NCI-H2081 (cell line): ENCODE data around the gene PLPP2.

ENCODE experiments used
- DNase-seq, 2 experiments: peaks; one replicate each; lab custom pipeline; 2025; lab: John Stamatoyannopoulos, UW

The PLPP2 gene

GRCh38 chr19:291006-291521, at the start of gene PLPP2:
TSS of gene PLPP2 (minus strand) at chr19:291403. CDS start at chr19:291336, 67 bp downstream.
- DNase-seq, result no peak

- no peak for DNase-seq
These were observed 49.6 kb upstream of the PLPP2 start for GRCh38 chr19:340620-341385.

- DNase-seq, result no peak
These were observed 48.2 kb upstream of the PLPP2 start for GRCh38 chr19:339262-339887.

GRCh38 chr19:338421-338820, 47.2 kb upstream of the PLPP2 start:
- DNase-seq, result no peak

GRCh38 chr19:336067-336614, 44.9 kb upstream of the PLPP2 start:
- DNase-seq, result no peak

- DNase-seq, result no peak
These were observed 44.4 kb upstream of the PLPP2 start for GRCh38 chr19:335486-336066.

GRCh38 chr19:335072-335471, 43.9 kb upstream of the PLPP2 start:
- no peak for DNase-seq

- DNase-seq, result no peak
These were observed 43.3 kb upstream of the PLPP2 start for GRCh38 chr19:334296-335071.

GRCh38 chr19:330503-330902, 39.3 kb upstream of the PLPP2 start:
- no peak for DNase-seq

GRCh38 chr19:329876-330275, 38.7 kb upstream of the PLPP2 start:
- DNase-seq, result no peak

- DNase-seq, result no peak
These were observed 36.9 kb upstream of the PLPP2 start for GRCh38 chr19:328025-328505.

GRCh38 chr19:327291-328024, 36.3 kb upstream of the PLPP2 start:
- DNase-seq, result no peak

GRCh38 chr19:326871-327270, 35.7 kb upstream of the PLPP2 start:
- DNase-seq, result no peak

GRCh38 chr19:325937-326565, 34.8 kb upstream of the PLPP2 start:
- no peak for DNase-seq

GRCh38 chr19:325173-325936, 34.2 kb upstream of the PLPP2 start:
- no peak for DNase-seq

- no peak for DNase-seq
These were observed 33.5 kb upstream of the PLPP2 start for GRCh38 chr19:324716-325115.

- DNase-seq, result no peak
These were observed 31.4 kb upstream of the PLPP2 start for GRCh38 chr19:322616-323015.

GRCh38 chr19:318509-318774, 27.2 kb upstream of the PLPP2 start:
- no peak for DNase-seq

- no peak for DNase-seq
These were observed 26.7 kb upstream of the PLPP2 start for GRCh38 chr19:317710-318508.
